GM21515 (cell line): ENCODE results near the gene RGS7.
"Not testable (repeated sequence)": the region's sequence is repeated elsewhere in the genome, so short reads cannot be mapped to it uniquely, and the experiment has no call there.

ENCODE experiments used
- ATAC-seq: cut with Tn5 transposase; IDR thresholded peaks from one replicate; pipeline ENCODE4 v1.9.1; 2021; ENCODE audit not compliant: unreplicated experiment

Gene RGS7

DNA sequence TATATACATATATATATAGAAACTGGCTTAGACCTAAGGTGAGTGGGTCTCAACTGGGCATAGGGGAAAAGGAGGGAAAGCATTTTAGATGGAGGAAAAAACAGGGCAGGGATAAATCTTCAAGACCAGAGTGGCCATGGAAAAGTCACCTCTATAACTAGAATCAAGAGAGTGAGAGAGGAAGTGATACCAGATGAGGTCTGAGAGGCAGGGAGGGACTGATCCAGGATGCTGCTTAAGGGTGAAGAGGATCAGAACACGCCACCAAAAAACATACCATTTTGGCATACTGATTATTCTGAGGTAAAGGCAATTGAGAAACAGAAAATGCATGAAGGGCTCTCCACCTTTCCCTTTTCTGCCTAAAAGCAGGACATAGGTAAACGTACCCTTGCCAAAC, 268.9 kb downstream of the RGS7 start:
- ATAC-seq, result not testable (repeated sequence)

DNA sequence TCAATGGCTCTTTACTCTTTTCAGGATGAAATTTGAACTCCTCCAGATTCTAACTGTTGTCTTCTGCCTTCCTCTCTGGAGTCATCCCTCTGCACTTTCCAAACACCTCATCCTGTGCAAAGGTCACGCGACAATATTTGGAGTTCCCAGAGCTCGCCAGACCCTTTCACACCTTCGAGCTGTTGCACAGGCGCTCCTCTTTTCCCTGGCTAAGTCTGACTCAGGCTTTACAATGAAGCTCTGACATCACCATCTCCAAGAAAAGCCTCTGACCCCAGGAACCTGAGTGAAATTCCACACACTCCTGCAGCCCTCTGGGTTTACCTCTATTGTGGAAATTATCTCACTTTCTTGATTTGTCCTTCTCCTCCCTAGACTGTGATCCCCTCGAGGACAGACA, 270.3 kb downstream of the RGS7 start:
- no peak for ATAC-seq

DNA sequence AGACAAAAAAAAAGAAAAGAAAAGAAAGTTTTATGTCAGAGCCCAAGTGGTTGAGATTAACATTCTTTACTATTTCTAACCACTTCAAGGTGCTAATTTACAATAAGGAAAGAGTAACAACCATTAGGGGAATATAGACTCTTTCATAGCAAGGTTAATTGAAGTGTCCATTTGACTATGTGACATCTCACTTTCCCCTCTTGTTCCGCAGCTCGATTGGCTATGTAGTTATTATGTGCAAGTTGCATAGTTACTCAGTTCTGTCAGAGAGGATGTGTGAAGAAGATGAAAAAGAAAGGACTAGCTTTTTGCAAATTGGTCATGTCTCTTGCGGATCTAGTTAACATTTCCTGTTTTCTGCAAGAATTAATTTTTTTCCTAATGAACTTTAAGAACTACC, 273.7 kb downstream of the RGS7 start:
- ATAC-seq, result no peak

DNA sequence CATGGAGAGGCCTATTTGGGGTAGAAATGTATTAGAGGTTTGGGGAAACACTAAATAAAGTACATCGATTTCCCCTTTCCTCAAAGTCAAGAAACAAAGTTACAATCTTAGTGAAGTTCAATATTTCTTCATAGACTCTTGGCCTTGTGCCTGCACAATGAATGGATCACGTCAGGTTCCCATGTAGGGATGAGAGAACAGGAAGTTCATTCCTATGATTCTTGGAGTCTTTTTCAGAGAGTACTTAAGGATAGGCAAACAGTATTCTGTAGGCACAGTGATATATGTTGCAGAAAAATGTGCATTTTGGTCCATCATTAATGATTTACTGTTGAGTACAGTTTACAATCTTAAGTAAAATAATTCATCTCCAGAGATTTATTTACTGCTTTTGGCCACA, 275.5 kb downstream of the RGS7 start:
- no peak for ATAC-seq

DNA sequence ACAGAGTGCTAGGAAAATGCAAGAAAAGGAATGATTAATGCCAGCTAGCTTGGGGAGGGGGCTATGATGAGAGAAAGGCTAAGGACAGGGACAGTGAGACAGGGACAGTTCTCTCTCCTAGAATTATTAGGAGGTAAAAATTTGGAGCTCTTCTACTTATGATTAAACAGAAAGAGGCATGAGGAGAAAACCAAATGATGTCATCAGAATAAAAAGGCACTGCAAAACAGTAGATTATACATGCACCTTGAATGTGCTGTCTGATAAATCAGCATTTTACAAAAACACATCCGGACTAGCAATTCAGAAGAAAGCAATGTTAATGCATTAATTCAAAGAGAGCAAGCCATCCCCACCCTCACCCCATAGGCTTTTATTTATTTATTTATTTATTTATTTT, 277.5 kb downstream of the RGS7 start:
- no peak for ATAC-seq

DNA sequence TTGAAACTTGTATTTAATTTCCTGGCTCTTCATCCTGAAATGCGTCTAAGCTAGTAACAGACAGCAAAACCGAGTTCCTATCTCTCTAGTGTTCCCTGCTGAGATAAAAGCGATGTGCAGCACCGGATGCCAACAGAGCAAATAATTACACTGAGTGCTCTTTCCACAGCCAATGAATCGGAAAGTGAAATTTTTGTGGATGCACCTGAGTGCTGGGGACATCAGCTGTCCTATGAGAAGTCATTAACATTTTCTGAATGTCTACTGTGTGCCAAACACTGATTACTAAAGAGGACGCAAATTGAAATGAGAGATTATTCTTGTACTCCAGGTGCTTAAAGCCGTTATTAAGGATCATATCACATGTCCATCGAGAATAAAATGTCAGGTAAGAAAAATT, 278.0 kb downstream of the RGS7 start:
- ATAC-seq, result no peak

DNA sequence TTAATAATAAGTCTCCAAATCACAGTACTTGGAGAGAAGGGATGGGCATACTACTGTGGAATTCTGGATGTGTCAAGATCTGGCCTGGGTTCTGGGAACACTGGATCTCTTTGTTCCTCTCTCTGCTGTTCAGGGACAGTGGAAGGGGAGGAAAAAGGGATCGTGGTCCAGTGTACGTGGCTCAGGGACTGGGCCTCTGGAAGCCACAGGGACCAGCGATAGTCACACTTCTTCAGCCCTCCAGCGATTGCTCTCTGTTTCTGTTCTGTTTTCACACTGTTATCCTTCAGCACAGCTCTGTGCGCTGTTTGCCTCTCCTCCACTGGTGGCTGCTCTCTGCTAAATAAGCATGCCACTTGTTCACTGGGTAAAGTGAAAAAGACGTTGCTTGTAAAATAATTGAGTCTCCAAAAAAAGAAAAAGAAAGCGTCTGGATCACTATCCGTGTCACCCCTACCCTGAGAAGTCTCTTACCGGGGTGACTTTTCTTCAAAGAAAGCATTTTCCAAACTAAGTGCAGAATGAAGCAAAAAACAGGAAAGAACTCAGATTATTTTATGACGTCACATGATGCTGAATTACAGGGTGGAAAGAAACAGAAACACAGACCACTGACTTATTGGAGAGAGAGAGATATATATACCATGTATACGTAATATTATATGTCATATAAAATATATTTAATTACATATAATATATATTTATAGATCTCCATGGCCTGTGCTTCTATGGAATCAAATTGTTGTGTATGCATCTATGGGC, 279.4 kb downstream of the RGS7 start:
- no peak for ATAC-seq

DNA sequence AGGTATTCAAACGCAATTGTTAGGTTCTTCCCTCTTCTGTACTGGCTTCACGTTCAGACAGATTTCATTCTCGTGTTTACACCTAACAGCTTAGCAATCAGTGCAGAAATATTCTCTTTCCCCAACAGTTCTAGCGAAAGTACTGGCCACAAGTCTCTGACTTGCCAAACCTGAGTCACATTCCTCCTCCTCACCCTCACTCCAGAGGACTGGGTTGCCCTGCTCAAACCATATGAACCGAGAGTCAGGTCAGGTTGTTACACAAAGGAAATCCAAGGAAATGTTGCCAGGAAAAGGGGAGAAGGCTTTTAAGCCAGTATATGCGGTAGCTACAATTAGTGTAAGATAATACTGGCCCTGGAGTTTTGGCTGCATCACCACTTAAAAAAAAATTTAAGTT, 282.5 kb downstream of the RGS7 start:
- ATAC-seq, result no peak

DNA sequence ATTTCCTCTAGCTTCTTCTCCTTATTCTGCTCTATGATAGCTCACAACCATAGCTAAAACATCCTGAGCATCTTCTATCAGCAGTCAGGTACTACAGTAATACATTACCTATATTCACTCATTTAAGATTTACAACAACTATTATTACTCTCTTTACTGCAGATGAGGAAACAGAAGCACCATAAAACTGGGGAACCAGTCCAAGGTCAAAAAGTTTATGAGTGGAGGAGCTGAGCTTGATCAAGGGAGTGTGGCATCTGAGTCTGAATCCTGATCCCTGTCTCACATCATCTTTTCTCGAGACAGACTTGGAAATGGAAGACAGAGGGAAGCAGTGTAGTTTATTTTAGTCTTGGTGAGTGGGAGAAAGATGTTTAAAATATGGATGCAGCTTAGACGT, 288.6 kb downstream of the RGS7 start:
- ATAC-seq, result no peak

DNA sequence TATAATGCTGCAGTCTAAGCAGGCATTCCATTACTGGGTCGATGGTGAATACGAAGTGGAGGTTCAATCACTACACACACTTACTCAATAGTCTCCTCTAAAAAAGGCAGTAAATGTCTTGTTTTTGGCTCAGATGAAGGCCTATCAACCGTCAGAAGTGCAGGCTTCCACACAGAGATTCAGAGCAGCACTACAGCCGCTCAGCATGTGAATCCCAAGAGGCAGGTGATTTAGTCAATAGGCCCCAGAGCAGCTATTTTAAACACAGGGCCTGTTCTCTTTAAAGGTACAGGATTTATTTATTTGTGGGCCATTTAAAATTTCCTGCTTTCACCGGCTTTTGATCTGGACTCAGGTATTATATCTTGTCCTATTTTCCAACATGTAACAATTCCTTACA, 293.7 kb downstream of the RGS7 start:
- ATAC-seq, result no peak

DNA sequence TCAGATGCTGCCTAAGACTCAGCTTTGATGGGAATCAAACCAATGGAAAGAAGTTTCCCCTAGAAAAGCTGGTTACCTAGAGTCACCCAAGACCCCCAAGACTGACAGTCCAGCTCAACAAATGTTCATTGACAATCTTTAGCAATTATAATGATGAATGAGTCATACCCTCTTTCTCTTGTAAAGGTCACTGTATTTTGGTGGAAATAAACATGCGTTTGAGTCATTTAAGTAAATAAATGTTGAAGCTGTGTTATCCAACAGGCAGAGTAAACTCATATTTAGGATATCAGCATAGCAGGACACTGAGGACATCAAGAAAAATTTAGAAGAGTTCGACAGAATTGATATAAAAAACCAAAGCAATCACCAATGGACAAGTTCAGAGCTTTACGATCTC, 295.9 kb downstream of the RGS7 start:
- ATAC-seq, result no peak

DNA sequence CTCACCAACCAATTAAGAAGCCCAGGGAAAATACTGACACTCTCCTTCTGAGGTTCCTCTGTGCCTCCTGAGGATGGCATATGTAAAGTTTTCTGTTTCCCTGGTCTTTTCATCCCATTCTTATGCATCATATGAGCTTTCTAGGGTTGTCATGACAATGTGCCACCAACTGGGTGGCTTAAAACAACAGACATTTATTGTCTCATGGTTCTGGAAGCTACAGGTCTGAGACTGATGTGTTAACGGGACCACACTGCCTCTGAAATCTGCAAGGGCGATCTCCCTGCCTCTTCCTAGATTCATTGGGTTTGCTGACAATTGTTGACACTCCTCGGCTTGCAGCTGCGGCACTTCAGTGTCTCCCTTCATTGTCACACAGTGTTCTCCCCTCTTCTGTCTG, 308.4 kb downstream of the RGS7 start:
- no peak for ATAC-seq

DNA sequence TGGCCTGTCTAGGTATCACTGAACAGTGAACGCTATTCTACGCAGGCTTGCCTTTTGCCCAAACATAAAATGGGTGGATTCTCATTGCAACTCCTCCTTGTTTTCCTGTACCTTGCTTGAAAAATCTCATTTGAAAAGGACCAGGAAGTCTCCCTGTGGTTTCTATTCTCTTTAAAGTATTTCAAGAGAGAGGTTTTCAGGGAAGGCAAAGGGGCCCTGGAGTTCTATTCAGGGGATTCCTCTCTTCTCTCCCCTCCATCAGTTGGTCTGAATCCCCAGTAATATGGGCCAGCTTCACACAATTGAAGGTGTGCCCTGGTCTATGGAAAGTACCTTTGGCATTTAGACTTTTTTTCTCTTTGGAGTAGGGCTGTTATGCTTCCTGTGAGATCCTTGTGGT, 311.3 kb downstream of the RGS7 start:
- ATAC-seq, result no peak

DNA sequence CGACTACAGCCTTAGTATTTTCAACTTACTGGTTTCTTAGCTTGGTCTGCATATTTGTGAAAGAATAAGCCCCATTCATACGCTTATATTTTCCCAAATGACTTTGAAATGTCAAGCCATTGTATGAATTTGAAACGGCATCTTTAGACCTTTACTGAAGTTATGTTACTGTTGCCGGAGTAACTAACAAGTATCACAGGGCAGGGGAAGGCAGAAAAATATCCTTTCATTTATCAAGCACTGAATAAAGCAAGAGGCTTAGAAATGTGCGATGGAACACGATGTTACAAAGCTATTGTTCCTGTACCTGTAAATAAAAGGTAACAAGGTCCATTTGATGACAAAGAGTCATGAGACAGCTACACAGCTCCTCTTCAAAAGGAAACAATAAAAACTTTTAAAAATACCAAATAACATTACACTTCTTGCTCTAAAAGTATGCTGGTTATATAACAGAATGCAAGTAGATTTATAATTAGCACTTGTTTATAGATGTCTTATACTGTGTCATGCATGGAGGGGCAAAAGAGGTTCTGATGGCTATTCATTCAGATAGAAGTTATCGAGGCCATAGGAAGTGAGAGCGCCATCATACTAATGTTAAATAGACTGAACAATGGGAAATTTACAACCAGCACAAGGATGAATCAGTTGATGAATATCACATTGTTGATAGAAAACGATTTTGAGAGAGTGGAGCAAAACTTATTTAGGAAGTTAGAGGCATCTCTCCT, 322.6 kb downstream of the RGS7 start:
- no peak for ATAC-seq

DNA sequence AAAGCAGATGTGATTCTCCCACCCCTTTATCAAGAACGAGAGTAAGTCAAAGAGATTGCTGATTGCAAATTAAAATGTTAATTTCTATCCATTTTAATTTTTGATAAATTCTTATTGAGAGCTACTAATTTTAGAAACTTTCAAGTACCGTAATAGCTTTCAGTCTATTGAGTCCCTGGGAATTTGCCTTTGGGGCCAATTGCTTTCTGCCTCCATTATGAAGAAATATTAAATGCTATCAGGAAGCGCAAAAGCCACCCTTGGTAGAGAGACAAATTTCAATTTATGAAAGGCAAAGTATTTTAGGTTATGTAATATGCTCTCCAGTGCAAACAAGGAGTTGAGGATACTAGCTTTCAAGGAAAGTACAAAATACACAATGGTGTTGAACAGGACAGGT, 332.2 kb downstream of the RGS7 start:
- no peak for ATAC-seq

DNA sequence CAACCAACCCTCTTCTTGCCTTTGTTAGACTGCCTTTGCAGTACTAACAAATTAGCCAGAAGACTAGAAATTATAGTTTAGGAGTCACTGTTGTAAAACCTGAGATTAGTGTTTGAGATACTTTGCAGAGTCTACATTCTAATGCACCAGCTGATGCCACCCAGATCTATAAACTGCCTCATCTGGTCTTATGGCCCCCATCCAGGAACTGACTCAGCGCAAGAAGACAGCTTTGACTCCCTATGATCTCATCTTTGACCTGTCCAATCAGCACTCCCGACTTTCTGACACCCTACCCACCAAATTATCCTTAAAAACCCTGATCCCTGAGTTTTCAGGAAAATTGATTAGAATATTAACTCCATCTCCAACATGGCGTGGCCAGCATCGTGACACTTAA, 334.6 kb downstream of the RGS7 start:
- ATAC-seq, result no peak

DNA sequence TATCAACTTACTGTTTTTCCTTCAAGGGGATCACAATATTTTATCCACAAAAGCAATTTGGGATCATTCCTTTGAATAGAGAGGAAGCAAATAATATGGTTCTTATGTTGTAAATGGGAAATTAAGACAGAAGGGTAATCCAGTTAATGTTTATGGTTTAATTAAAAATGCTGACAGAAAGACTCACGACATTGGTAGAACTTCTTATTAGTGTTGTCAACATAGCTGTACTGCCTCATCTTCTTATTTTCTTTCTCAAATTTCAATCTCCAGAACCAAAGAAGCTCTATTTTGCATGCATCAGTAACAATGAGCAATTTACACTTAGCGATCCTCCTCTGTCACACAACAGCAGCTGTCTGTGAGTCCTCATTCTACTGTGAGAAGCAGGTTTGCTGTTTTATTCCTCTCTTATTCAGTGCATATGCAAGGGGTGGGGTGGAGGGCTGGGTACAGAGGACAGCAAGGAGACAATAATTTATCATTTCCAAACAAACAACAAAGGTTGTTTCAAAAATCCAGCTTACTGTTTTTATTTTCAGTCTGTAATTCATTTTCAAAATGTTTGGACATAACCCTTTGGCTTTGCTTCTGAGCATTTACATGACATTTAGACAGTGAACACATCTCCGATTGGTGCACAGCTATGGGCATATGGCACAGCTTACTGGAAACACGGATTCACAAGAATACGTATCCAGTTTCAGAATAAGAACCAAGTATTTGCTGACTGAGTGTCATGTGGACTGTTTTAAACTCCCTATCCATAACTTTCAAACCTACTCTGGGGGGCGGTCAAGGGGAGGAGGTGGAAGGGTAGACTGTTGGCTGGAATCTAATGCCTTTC, 335.9 kb downstream of the RGS7 start:
- ATAC-seq, result no peak

DNA sequence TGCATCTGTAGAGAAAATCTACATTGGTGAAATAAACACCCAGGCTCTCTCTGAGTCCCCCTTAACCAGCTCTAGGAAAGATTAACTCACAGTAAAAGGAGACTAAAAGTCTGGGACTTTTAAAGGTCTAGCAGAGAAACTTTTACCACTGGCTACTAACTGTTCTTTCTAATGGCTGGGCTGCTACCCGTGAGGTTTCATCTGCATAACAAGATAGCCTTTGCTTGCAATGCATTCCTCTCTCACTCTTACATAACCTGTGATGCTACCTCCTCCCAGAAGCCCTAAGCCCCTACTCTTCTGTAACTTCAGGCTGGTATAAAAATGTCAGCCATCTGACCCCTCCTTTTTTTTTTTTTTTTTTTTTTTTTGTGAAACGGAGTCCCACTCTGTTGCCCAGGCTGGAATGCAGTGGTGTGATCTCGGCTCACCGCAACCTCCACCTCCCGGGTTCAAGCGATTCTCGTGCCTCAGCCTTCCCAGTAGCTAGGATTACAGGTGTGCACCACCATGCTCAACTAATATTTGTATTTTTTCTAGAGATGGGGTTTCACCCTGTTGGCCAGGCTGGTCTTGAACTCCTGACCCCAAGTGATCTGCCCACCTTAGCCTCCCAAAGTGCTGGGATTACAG, 344.2 kb downstream of the RGS7 start:
- no peak for ATAC-seq

DNA sequence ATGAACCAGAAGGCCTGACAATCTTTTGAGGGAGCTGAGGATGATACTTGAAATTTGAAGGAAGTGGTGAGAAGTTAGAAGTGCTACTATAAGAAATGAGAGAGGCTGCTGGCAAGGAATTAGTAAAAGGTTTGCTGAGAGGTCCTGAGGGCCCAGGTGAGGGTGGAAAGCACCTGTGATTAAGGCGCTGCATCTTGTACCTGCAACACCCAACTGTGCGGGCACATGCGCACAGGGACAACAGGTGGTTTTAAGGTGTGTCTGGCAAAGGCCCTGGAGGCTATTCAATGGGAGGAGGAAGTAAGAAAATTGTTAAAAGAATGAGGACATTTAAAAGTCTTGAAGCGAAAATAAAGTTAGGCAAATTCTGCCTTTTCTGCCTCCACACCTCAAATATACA, 349.3 kb downstream of the RGS7 start:
- no peak for ATAC-seq

DNA sequence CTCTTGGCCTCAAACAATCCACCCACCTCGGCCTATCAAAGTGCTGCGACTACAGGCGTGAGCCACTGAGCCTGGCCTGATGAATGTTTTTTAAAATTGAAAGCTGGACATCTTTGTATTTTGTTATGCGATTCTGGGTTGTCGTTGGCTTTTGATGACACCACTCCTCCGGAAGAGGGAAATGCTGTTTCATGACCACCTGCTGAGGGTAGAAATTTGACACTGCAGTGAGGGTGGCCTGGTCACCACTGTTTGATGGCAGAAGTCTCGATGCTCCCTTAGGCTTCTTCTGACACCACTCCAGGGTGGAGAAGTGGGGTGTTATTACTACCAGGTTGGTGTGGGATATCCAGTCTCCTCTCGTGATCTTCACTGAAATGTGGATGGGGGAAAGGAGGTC, 357.2 kb downstream of the RGS7 start:
- no peak for ATAC-seq

DNA sequence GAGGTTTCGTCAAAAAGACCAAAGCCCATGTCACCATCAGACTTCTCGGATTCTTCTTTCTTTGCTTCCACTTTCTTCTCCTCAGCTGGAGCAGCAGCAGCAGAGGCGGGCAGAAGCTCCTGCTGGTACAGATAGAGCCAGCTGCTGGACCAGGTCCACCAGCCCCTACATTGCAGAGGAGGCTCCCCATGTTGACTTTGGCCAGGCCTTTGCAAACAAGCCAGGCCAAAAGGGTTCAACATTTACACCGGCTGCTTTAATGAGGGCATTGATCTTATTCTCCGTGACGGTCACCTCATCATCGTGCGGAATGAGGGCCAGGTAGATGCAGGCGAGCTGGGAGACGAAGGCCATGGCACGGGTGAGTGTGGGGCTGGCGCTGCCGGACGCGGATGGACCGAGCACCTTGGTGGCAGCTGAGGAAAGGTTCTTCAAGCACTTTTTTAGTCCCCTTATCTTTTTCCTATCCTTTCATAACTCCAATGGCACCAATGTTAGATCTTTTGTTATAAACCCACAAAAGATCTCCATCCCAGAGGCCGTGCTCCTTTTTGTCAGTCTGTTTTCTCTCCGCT, 358.5 kb downstream of the RGS7 start:
- ATAC-seq, result no peak
